ENCODE results near the gene RAPGEF2. TPM values are rescaled to one million over a fixed set of nuclear protein-coding genes. Genes with fewer than 3 reads are reported as not detected.

RAPGEF2 gene
- total RNA-seq, 4 donors from 2014 or later, result 14.1 to 30.5 (median 21.4) TPM

DNA sequence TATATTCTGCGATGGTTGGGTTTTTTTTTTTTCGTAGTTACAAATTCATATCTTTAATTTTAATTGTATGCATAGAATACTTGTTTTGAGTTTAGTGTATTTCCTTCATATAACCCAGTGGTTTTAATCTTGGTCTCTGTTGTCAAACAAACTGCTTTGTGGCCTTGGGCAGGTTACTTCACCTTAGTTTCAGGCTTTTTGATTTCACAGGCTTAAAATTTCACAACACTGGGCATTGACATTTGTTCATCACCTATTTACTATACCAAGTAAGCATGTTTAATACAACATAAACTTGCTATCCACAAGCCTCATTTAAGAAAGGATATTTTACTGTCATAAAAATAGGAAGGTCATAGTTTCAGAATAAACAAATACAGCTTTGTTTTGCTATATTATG is 14.7 kb downstream of the RAPGEF2 start:
- Histone ChIP-seq H3K27me3 (no peaks in the 10 kb centered on the region), H3K36me3 (no peaks in the 10 kb centered on the region), H3K4me1 (peaks cover 0 to 8% (median 0%) of the 10 kb centered on the region in 3 donors), H3K27ac (no peak overlapping the region), H3K4me3 (no peak overlapping the region), H3K9me3 (no peaks in the 10 kb centered on the region)
- DNase-seq, result no peak
- intact Hi-C loops (cut with DNase I), result no loop called here
- no peak for TF ChIP-seq POLR2A (IDR thresholded peaks at IDR 0.05)
- TF ChIP-seq, protein P1, sequence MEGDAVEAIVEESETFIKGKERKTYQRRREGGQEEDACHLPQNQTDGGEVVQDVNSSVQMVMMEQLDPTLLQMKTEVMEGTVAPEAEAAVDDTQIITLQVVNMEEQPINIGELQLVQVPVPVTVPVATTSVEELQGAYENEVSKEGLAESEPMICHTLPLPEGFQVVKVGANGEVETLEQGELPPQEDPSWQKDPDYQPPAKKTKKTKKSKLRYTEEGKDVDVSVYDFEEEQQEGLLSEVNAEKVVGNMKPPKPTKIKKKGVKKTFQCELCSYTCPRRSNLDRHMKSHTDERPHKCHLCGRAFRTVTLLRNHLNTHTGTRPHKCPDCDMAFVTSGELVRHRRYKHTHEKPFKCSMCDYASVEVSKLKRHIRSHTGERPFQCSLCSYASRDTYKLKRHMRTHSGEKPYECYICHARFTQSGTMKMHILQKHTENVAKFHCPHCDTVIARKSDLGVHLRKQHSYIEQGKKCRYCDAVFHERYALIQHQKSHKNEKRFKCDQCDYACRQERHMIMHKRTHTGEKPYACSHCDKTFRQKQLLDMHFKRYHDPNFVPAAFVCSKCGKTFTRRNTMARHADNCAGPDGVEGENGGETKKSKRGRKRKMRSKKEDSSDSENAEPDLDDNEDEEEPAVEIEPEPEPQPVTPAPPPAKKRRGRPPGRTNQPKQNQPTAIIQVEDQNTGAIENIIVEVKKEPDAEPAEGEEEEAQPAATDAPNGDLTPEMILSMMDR (IDR thresholded peaks at IDR 0.05), result no peak
- WGBS, 2 donors, result 86 to 93% methylated on average over 2 of the region's 2 CpGs

DNA sequence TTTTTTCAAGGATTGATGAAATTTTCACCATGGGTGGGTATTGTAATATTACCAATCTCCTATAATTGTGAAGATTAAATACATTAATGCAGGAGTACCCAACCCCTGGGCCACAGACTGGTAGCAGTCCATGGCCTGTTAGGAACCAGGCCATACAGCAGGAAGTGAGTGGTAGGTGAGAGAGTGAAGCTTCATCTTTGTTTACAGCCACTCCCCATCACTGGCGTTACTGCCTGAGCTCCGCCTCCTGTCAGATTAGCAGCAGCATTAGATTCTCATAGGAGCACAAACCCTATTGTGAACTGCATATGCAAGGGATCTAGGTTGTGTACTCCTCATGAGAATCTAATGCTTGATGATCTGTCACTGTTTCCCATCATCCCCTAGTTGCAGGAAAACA is 15.1 kb downstream of the RAPGEF2 start:
- peaks cover 0 to 8% (median 0%) of the 10 kb centered on the region in 3 donors for H3K4me1 ChIP-seq
- H3K9me3 ChIP-seq, result no peaks in the 10 kb centered on the region
- TF ChIP-seq, protein P1 (IDR thresholded peaks at IDR 0.05), result no peak
- no peak for TF ChIP-seq POLR2A (IDR thresholded peaks at IDR 0.05)
- intact Hi-C loops (cut with DNase I), result no loop called here
- no peak for DNase-seq
- 48 to 53% methylated on average over 2 of the region's 2 CpGs for WGBS, 2 donors
- H3K27me3 ChIP-seq, result no peaks in the 10 kb centered on the region
- no peak overlapping the region for H3K27ac ChIP-seq
- no peaks in the 10 kb centered on the region for H3K36me3 ChIP-seq
- no peak overlapping the region for H3K4me3 ChIP-seq

DNA sequence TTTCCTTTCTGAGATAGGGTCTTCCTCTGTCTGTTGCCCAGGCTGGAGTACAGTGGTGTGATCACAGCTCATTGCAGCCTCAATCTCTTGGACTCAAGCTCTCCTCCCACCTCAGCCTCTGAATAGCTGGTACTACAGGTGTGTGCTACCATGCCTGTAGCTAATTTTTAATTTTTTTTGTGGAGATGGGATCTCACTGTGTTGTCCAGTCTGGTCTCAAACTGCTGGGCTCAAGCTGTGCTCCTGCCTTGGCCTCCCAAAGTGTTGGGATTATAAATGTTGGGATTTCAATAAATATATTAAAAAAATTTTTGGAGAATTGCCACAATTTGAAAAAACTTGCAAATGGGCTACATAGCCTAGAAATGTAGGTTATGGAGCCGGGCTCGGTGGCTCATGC is 18.5 kb downstream of the RAPGEF2 start:
- WGBS, 2 donors, result 80 to 95% methylated on average over 1 to 2 of the region's 2 CpGs
- Histone ChIP-seq H3K4me1 (peaks cover 0 to 8% (median 0%) of the 10 kb centered on the region in 3 donors), H3K27me3 (no peaks in the 10 kb centered on the region), H3K4me3 (no peak overlapping the region), H3K36me3 (no peaks in the 10 kb centered on the region), H3K9me3 (no peaks in the 10 kb centered on the region), H3K27ac (no peak overlapping the region)
- TF ChIP-seq, protein P1 (IDR thresholded peaks at IDR 0.05), result no peak
- TF ChIP-seq POLR2A (IDR thresholded peaks at IDR 0.05), result no peak
- DNase-seq, result no peak
- intact Hi-C loops (cut with DNase I), result no loop called here

DNA sequence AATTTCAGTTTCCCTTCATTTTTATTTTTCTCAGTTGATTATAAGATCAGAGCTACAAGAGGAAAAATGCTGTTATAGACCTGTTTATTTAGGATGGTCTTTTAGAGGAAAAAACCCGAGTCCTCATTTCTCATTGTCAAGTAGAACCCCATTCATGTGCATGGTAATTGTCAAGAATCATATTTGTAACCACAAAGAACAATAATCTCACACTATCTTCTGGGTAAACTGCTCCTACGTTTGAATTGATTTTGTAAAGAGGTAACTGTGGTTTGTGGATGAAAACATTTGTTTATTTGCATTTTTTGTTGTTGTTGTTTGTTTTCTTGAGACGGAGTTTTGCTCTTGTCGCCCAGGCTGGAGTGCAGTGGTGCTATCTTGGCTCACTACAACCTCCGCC is 23.8 kb downstream of the RAPGEF2 start:
- TF ChIP-seq POLR2A (IDR thresholded peaks at IDR 0.05), result no peak
- TF ChIP-seq, protein P1 (IDR thresholded peaks at IDR 0.05), result no peak
- intact Hi-C loops (cut with DNase I), result no loop called here
- no peaks in the 10 kb centered on the region for H3K27me3 ChIP-seq
- no peak overlapping the region for H3K27ac ChIP-seq
- no peaks in the 10 kb centered on the region for H3K9me3 ChIP-seq
- no peak for DNase-seq
- no peak overlapping the region for H3K4me3 ChIP-seq
- no peaks in the 10 kb centered on the region for H3K36me3 ChIP-seq
- 89 to 91% methylated on average over 5 of the region's 5 CpGs for WGBS, 2 donors
- H3K4me1 ChIP-seq, result no peaks in the 10 kb centered on the region

DNA sequence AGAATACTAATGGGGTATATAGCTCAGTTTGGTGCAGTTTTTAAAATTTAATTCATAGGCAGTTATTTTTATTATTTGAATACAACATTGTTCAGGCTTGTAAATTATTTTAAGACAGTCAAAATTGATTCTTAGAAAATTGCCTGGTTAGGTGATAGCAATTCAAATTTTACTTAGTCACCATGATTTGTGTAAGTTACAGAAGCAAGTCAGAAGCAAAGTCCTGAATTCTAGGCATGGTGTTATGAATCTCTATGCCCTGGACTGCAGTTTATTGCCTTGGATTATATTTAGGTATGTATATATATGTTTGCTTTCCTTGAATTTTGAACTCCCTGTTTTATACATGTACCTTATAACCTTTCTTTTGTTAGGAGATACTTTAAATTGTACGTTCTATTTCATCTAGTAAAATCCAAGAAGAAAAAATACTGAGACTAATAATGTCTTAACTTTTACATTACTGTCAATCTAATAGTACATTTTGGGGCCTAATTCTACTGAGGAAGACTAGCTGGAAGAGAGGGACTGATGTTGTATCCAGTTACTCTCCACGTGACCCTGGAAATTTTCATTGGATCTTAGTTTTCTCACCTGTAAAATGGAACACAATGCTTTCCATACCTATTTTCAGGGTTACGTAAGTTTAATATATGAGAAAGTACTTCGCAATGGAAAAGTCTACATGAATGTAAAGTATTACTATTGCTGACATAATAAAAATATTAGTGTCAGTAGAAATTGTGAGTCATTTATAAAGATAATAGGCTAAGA is 25.1 kb downstream of the RAPGEF2 start:
- TF ChIP-seq, protein P1 (IDR thresholded peaks at IDR 0.05), result no peak
- no peak for TF ChIP-seq POLR2A (IDR thresholded peaks at IDR 0.05)
- no peaks in the 10 kb centered on the region for H3K4me1 ChIP-seq
- 87 to 95% methylated on average over 4 of the region's 4 CpGs for WGBS, 2 donors
- H3K9me3 ChIP-seq, result no peaks in the 10 kb centered on the region
- DNase-seq, result no peak
- intact Hi-C loops (cut with DNase I), result no loop called here
- no peaks in the 10 kb centered on the region for H3K27me3 ChIP-seq
- H3K36me3 ChIP-seq, result no peaks in the 10 kb centered on the region
- no peak overlapping the region for H3K27ac ChIP-seq
- no peak overlapping the region for H3K4me3 ChIP-seq
